ENCODE measurements around the gene CTBP2.

GRCh38 chr10:125120053-125120710 lies 40.2 kb downstream of the CTBP2 start:
- no peak for TF ChIP-seq HDAC6 (IDR thresholded peaks at IDR 0.05; ENCODE audit: low read depth, low read length)
- TF ChIP-seq XBP1 (CRISPR knock-in tag; IDR thresholded peaks at IDR 0.05): no peak
- no peak for TF ChIP-seq ZBTB38 (CRISPR knock-in tag; IDR thresholded peaks at IDR 0.05)
- no peak for TF ChIP-seq PHF20 (CRISPR knock-in tag; IDR thresholded peaks at IDR 0.05)

Data from HepG2 (cell line).